K562 (cell line): ENCODE results near the gene HAPLN3. TPM values are rescaled to one million over a fixed set of nuclear protein-coding genes. Genes with fewer than 3 reads are reported as not detected.

ENCODE experiments used
- ATAC-seq: fragments of 200-7000 bp; cut with Tn5 transposase; 3 replicates; pipeline ENCODE4 v1.9.1; 2020; ENCODE audit warnings: moderate library complexity
- BruUV-seq: library from RNA; stranded (reverse); fragments of 400-500 nt; replicated peaks from 2 replicates; lab custom pipeline; 2021; lab: Mats Ljungman, UMichigan
- CTCF ChIA-PET: fragments of 300-600 bp; formaldehyde crosslinking; extraction: SDS; loops from one replicate; lab custom pipeline; 2021; ENCODE audit warnings: low intra/inter-chr PET ratio; lab: Yijun Ruan, JAX
- POLR2A ChIA-PET: fragments of 300-600, 350-650 bp; sonication (Branson Sonifier 250); formaldehyde crosslinking; extraction: SDS; loops from one replicate; lab custom pipeline; 2021; ENCODE audit warnings: antibody characterized with exemption, inconsistent platforms; lab: Yijun Ruan, JAX
- DNase-seq, 4 experiments: peaks; one replicate each; pipeline versions ENCODE4 v3.0.0 to v3.0.0-alpha.2; 2011 to 2018; ENCODE audit warnings: low spot score in 3 of 4, mixed read lengths in 3 of 4; ENCODE audit errors: extremely low read depth in 1 of 4
- FAIRE-seq: peaks from 2 replicates; lab custom pipeline; 2011; peaks lifted over from hg19 to GRCh38; lab: Jason Lieb, UNC
- H2AFZ ChIP-seq: 2 replicates; pipeline ENCODE4 v1.6.0; 2011; ENCODE audit warnings: low read depth, low read length, control low read depth, inconsistent platforms
- H3K27ac ChIP-seq: fragments of 200-600 bp; 3 replicates; pipeline ENCODE4 v1.8.0; 2011; ENCODE audit warnings: low read depth, mild to moderate bottlenecking, control low read depth, inconsistent platforms, low read length, moderate library complexity, mixed read lengths; ENCODE audit errors: extremely low read depth
- H3K27me3 ChIP-seq, 2 experiments: fragments of 300-600 bp in 1 of 2; 2 replicates in 1 of 2; 3 replicates in 1 of 2; pipeline versions ENCODE4 v1.6.0 to v1.8.0; 2011; ENCODE audit warnings: inconsistent platforms in 2 of 2, low read length in 2 of 2, mild to moderate bottlenecking in 1 of 2, mixed read lengths in 1 of 2, moderate library complexity in 1 of 2; ENCODE audit not compliant: control insufficient read depth in 2 of 2, insufficient read depth in 2 of 2
- H3K36me3 ChIP-seq: fragments of 300-600 bp; 3 replicates; pipeline ENCODE4 v1.8.0; 2011; ENCODE audit warnings: mild to moderate bottlenecking, low read length, inconsistent platforms; ENCODE audit not compliant: control insufficient read depth, insufficient read depth
- H3K4me1 ChIP-seq, 2 experiments: fragments of 200-600 bp in 1 of 2; replicated peaks in 1 of 2; 2 replicates in 1 of 2; 3 replicates in 1 of 2; pipeline versions ENCODE4 v1.5.1 to v1.8.0; 2011; ENCODE audit warnings: inconsistent platforms in 2 of 2, low read length in 2 of 2, mild to moderate bottlenecking in 1 of 2, mixed read lengths in 1 of 2, moderate library complexity in 1 of 2; ENCODE audit not compliant: control insufficient read depth in 2 of 2, insufficient read depth in 2 of 2
- H3K4me2 ChIP-seq: 2 replicates; pipeline ENCODE4 v1.6.1; 2011; ENCODE audit warnings: low read length, control low read depth, inconsistent platforms, mixed read lengths; ENCODE audit not compliant: insufficient read depth
- H3K4me3 ChIP-seq: fragments of 200-600 bp; sonication (generic), shearing (Covaris generic); 2 replicates; pipeline ENCODE4 v1.5.1; 2016; ENCODE audit warnings: control low read depth, inconsistent platforms
- H3K79me2 ChIP-seq: fragments of 200-600 bp; 3 replicates; pipeline ENCODE4 v1.8.0; 2011; ENCODE audit warnings: low read length, inconsistent platforms; ENCODE audit not compliant: control insufficient read depth, insufficient read depth
- H3K9ac ChIP-seq, 2 experiments: 2 replicates each; pipeline versions ENCODE4 v1.6.0 to v1.6.1; 2011; ENCODE audit warnings: low read depth in 2 of 2, low read length in 2 of 2, control low read depth in 1 of 2, inconsistent platforms in 1 of 2, mild to moderate bottlenecking in 1 of 2, mixed read lengths in 1 of 2; ENCODE audit not compliant: insufficient read depth in 1 of 2
- H3K9me1 ChIP-seq: one replicate; pipeline ENCODE4 v1.6.0; 2011; ENCODE audit warnings: inconsistent platforms, mild to moderate bottlenecking, low read length, moderate library complexity; ENCODE audit not compliant: control insufficient read depth, insufficient read depth
- H3K9me3 ChIP-seq: replicated peaks from 2 replicates; pipeline ENCODE4 v1.5.1; 2011; ENCODE audit warnings: low read depth, low read length, inconsistent platforms; ENCODE audit not compliant: control insufficient read depth, insufficient read depth
- H4K20me1 ChIP-seq: replicated peaks from 2 replicates; pipeline ENCODE4 v1.6.1; 2011; ENCODE audit warnings: low read length, inconsistent platforms, mixed read lengths; ENCODE audit not compliant: control insufficient read depth, insufficient read depth
- CREBBP ChIP-seq: IDR thresholded peaks from one replicate; pipeline ENCODE4 v1.6.1; 2012; ENCODE audit warnings: low read depth, mild to moderate bottlenecking, control low read depth, inconsistent platforms, low read length
- SMC3 ChIP-seq: conservative IDR thresholded peaks from 2 replicates; pipeline ENCODE4 v1.6.1; 2011; ENCODE audit warnings: low read depth, low read length, improper control_type of control experiment; ENCODE audit not compliant: insufficient read depth
- TCF7 ChIP-seq: sonication (generic); IDR thresholded peaks from 2 replicates; pipeline ENCODE4 v1.6.1; 2016; ENCODE audit warnings: antibody characterized with exemption, borderline replicate concordance
- ZNF23 ChIP-seq: fragments of 250-450 bp; sonication (Bioruptor Pico); IDR thresholded peaks from 2 replicates; pipeline ENCODE4 v1.4.0; 2020; ENCODE audit warnings: mild to moderate bottlenecking
- ZNF263 ChIP-seq: sonication (generic); formaldehyde crosslinking; IDR thresholded peaks from 2 replicates; pipeline ENCODE4 v1.8.0; 2022; ENCODE audit warnings: mild to moderate bottlenecking, missing genetic modification reagents, borderline replicate concordance
- WGBS: fragments of 100-300 bp; shearing (Covaris generic); methylation state at CpG from one replicate; pipeline ENCODE4 v1.1.6; 2016; ENCODE audit warnings: low coverage, mixed read lengths; ENCODE audit not compliant: insufficient coverage; ENCODE audit errors: missing lambda C conversion rate; 5-methylcytosine and 5-hydroxymethylcytosine counted together
- in situ Hi-C: fragments of 300-500 bp; cut with MboI; formaldehyde crosslinking; loops from 4 replicates; pipeline ENCODE4 v1.15.0; 2018; ENCODE audit warnings: inconsistent platforms, mixed read lengths
- intact Hi-C: fragments of 100-400 bp; cut with micrococcal nuclease; formaldehyde crosslinking; loops from 2 replicates; pipeline ENCODE4 v1.14.2; 2022
- polyA plus RNA-seq, 8 experiments: library from polyadenylated mRNA; depleted of rRNA in 4 of 8; stranded (reverse) in 5 of 8; unstranded in 3 of 8; fragments of >200 nt; fragmentation: Nextera tagmentation in 2 of 8; fragmentation: Illumina TruSeq in 1 of 8; extraction: Ambion mirVana in 2 of 8; extraction: Trizol in 1 of 8; gene quantifications; 2 replicates each; pipeline versions ENCODE4 v1.2.1 to v1.2.3, GENCODE V29; 2011 to 2014; ENCODE audit warnings: inconsistent platforms in 1 of 8, missing spikeins in 1 of 8
- total RNA-seq, 7 experiments: library from RNA; depleted of rRNA in 6 of 7; stranded (reverse); fragments of >200 nt in 6 of 7; fragmentation: Illumina TruSeq in 2 of 7; extraction: Trizol in 2 of 7; gene quantifications; 2 replicates each; pipeline versions ENCODE4 v1.2.1 to v1.2.3, GENCODE V29; 2011 to 2021; ENCODE audit warnings: low replicate concordance in 1 of 7
- TF ChIP-seq, protein P1 (sequence below): fragments of 250-450 bp; sonication (Bioruptor Pico); IDR thresholded peaks from 2 replicates; pipeline ENCODE4 v1.8.0; 2021; ENCODE audit warnings: moderate library complexity, mild to moderate bottlenecking, inconsistent platforms

HAPLN3 gene
- total and polyA plus RNA-seq, 9 of the 15 experiments (the other 6 are each of a cell fraction or from before 2014, with no cell fraction given) = 0.04 to 2.4 (median 0.65) TPM

DNA sequence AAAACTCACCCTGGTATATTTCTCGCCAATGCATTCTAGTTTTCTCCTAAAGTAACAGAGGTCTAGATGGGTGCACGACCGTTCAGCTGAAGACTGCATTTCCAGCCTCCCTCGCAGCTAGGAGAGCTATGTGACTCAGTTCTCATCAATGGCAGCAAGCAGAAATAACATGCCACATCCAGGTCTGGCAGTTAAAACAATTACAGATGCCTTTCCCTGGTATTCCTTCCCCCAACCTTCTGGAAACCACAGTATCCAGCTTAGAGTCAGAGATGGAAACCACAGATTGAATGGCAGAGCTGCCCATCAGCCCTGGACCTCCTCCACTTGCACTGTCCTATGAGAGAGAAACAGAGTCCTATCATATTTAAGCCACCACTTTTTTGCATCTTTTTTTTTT lies 4.8 kb downstream of the HAPLN3 start:
- H3K9me1 ChIP-seq = no peaks in the 10 kb centered on the region
- H3K36me3 ChIP-seq = no peaks in the 10 kb centered on the region
- FAIRE-seq (no peak), DNase-seq (no peak), ATAC-seq (no peak)
- H2AFZ ChIP-seq = no peak overlapping the region
- peaks cover 0 to 17% of the 10 kb centered on the region in 2 experiments; a peak in 4 of 5 replicates for H3K27me3 ChIP-seq
- no peak overlapping the region for H3K4me2 ChIP-seq
- no peaks in the 10 kb centered on the region for H3K79me2 ChIP-seq
- H3K4me3 ChIP-seq = no peak overlapping the region
- no peak overlapping the region for H3K27ac ChIP-seq
- CTCF ChIA-PET = no interaction called here
- no peaks in the 10 kb centered on the region for H3K9me3 ChIP-seq
- in situ Hi-C loops = no loop called here
- H3K4me1 ChIP-seq = peaks cover 0 to 14% of the 10 kb centered on the region in 2 experiments; a peak in 3 of 5 replicates
- no peaks in the 10 kb centered on the region; the same call in 1 of the 2 replicates for H4K20me1 ChIP-seq
- no TSS peak for BruUV-seq
- no peak overlapping the region for H3K9ac ChIP-seq
- intact Hi-C loops = no loop called here
- POLR2A ChIA-PET = interaction anchor here (1.3 to 1.8 kb wide), 2 partner anchors 12 to 15 kb away, joined by 3 to 5 read pairs; no protein-coding TSS in a partner anchor
- 5% methylated on average over 4 of the region's 4 CpGs for WGBS
- TF ChIP-seq ZNF23 (CRISPR knock-in tag) = no peak
- TF ChIP-seq CREBBP = no peak
- no peak for TF ChIP-seq SMC3
- no peak for TF ChIP-seq TCF7
- TF ChIP-seq ZNF263 (CRISPR knock-in tag) = no peak
- TF ChIP-seq, protein P1, sequence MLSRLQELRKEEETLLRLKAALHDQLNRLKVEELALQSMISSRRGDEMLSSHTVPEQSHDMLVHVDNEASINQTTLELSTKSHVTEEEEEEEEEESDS (CRISPR knock-in tag) = no peak
